Neural crest cell (in vitro differentiated cells): ENCODE data around the gene KRTAP1-5. TPM values are rescaled to one million over a fixed set of nuclear protein-coding genes. Genes with fewer than 3 reads are reported as not detected.

ENCODE experiments used
- DNase-seq: peaks from one replicate; pipeline ENCODE4 v3.0.0; 2021; ENCODE audit warnings: low read depth, mixed read lengths, low spot score
- H3K27ac Mint-ChIP-seq: one replicate; pipeline ENCODE4 v1.8.0; 2021; ENCODE audit warnings: mild to moderate bottlenecking, mixed read lengths; ENCODE audit not compliant: unreplicated experiment
- H3K27me3 Mint-ChIP-seq: 2 replicates; pipeline ENCODE4 v1.8.0; 2021; ENCODE audit warnings: low read depth, mild to moderate bottlenecking, mixed read lengths
- H3K36me3 Mint-ChIP-seq: 2 replicates; pipeline ENCODE4 v1.8.0; 2021; ENCODE audit warnings: low read depth, mild to moderate bottlenecking, mixed read lengths
- H3K4me1 Mint-ChIP-seq: 2 replicates; pipeline ENCODE4 v1.8.0; 2021; ENCODE audit warnings: mixed read lengths
- H3K4me3 Mint-ChIP-seq: one replicate; pipeline ENCODE4 v1.8.0; 2021; ENCODE audit warnings: mild to moderate bottlenecking, mixed read lengths
- H3K9me3 Mint-ChIP-seq: 2 replicates; pipeline ENCODE4 v1.8.0; 2021; ENCODE audit warnings: mixed read lengths
- total RNA-seq: library from RNA; stranded (reverse); gene quantifications from 2 replicates; pipeline ENCODE4 v1.2.1, GENCODE V29; 2021
- TF ChIP-seq, protein P1 (sequence below): fragments of 200-600 bp; sonication (generic); conservative IDR thresholded peaks from 2 replicates; pipeline ENCODE4 v1.5.0; 2021; ENCODE audit warnings: antibody characterized with exemption, mild to moderate bottlenecking

Gene KRTAP1-5
- total RNA-seq, 1 donor from 2014 or later = not detected

DNA sequence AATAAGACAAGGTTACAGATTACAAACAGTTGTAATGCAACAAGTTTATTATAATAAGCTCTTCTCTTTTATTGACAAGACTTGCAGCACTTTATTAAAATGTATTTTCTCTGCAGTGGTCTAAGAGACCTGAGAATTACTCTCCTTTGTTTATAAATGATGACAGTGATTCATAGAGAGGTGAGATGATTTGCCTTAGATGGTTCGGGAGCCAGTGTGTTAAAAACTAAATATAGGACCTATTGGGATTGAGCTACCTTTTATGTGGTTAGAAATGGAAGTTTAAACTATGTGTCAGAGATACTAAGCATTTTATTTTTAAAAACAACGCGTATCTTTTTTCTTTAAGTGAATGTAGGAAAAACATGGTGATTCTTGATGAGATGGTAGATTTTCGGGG is 30.2 kb downstream of the KRTAP1-5 start:
- H3K4me3 Mint-ChIP-seq = no peak overlapping the region
- peaks cover 15% of the 10 kb centered on the region for H3K27me3 Mint-ChIP-seq
- H3K9me3 Mint-ChIP-seq = no peaks in the 10 kb centered on the region
- H3K36me3 Mint-ChIP-seq = no peaks in the 10 kb centered on the region
- H3K27ac Mint-ChIP-seq = no peak overlapping the region
- TF ChIP-seq, protein P1, sequence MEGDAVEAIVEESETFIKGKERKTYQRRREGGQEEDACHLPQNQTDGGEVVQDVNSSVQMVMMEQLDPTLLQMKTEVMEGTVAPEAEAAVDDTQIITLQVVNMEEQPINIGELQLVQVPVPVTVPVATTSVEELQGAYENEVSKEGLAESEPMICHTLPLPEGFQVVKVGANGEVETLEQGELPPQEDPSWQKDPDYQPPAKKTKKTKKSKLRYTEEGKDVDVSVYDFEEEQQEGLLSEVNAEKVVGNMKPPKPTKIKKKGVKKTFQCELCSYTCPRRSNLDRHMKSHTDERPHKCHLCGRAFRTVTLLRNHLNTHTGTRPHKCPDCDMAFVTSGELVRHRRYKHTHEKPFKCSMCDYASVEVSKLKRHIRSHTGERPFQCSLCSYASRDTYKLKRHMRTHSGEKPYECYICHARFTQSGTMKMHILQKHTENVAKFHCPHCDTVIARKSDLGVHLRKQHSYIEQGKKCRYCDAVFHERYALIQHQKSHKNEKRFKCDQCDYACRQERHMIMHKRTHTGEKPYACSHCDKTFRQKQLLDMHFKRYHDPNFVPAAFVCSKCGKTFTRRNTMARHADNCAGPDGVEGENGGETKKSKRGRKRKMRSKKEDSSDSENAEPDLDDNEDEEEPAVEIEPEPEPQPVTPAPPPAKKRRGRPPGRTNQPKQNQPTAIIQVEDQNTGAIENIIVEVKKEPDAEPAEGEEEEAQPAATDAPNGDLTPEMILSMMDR = no peak
- H3K4me1 Mint-ChIP-seq = peaks cover 6% of the 10 kb centered on the region
- no peak for DNase-seq

DNA sequence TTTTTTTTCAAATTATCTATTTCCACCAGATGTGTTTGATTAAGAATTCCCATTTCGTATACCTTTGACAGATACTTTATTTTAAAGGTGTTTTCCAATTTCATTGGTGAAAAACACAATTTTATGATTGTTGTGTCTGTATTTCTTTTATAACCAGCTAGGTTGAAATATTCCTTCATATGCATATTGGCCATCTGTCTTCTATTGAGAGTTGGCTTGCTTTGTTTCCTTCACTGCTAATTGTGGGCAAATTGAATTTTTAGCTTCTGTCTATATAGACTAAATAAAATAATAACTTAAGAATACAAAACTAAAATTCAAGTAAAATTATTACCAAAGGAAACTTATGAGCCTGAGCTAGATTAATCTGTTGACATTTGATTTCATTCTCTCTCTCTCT is 31.9 kb downstream of the KRTAP1-5 start:
- H3K27me3 Mint-ChIP-seq = peaks cover 15% of the 10 kb centered on the region
- peaks cover 6% of the 10 kb centered on the region for H3K4me1 Mint-ChIP-seq
- TF ChIP-seq, protein P1 = no peak
- H3K27ac Mint-ChIP-seq = no peak overlapping the region
- no peaks in the 10 kb centered on the region for H3K36me3 Mint-ChIP-seq
- H3K4me3 Mint-ChIP-seq = no peak overlapping the region
- no peaks in the 10 kb centered on the region for H3K9me3 Mint-ChIP-seq
- no peak for DNase-seq

DNA sequence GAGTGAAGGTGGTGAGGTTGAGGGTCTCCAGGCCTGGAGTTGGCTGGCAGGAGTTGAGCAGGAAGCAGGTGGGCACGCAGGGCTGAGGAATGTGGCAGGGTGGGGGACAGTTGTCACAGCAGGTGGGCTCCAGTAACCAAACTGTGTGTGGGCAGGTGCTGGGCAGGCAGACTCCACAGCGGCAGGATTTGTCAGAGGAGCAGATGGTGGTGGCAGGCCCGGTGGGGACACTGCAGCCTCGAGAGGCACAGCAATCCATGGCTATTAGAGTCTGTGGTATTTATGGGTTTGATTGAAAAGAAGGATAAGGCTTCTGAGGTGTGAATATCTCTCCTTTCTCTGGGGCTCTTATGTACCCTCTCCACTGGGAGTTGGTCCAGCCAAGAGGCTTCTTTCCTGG is 33.2 kb downstream of the KRTAP1-5 start, which contains the start of gene KRTAP3-3:
Gene KRTAP3-3, minus strand, starts transcription at position 326 of the 400 bp plus-strand sequence. Its CDS starts 67 bp downstream, at position 259.
- no peak for DNase-seq
- H3K9me3 Mint-ChIP-seq = no peaks in the 10 kb centered on the region
- TF ChIP-seq, protein P1 = no peak
- H3K4me1 Mint-ChIP-seq = peaks cover 6% of the 10 kb centered on the region
- no peaks in the 10 kb centered on the region for H3K36me3 Mint-ChIP-seq
- no peak within 1 kb of the TSS for H3K27ac Mint-ChIP-seq
- H3K4me3 Mint-ChIP-seq = no peak within 1 kb of the TSS
- H3K27me3 Mint-ChIP-seq = peaks cover 12% of the 10 kb centered on the region

DNA sequence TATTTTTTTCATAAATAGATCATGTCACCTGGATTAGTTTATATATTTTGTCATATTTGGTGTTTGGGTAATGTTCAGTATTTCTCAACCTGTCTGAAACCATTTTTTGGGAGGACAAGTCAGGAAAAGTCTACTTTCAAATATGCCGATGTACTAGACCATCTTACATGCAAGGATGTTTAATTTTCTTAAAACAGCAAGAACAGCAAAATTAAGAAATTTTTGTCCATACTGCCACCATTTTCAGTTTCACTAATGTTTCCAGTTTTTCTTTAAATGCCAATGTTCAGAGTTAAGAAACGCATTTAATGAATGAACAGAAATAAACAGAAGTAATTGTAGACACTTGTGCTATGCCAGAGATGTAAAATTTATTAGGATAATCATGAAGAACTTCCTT is 33.9 kb downstream of the KRTAP1-5 start:
- Mint-ChIP-seq H3K27ac (no peak overlapping the region), H3K4me1 (peaks cover 6% of the 10 kb centered on the region), H3K36me3 (no peaks in the 10 kb centered on the region), H3K4me3 (no peak overlapping the region), H3K9me3 (no peaks in the 10 kb centered on the region), H3K27me3 (peaks cover 12% of the 10 kb centered on the region)
- no peak for DNase-seq
- TF ChIP-seq, protein P1 = no peak

DNA sequence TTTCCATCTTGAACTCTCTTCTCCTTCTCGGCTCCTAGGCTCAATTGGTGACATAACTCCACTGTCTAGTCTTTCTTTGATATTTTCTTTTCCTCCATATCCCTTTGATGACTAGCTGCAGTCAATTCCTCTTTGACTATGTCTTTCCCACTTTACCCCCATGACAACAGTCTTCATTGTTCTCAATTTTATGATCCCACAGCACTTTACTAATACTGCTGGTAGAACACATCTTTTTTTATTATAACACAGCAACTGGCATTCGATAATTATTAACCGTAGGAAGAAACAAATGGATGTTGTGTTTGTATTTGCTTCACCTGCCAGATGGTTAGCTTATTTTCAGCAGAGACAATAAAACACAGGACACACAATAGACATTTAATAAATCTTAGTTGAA is 34.3 kb downstream of the KRTAP1-5 start:
- Mint-ChIP-seq H3K9me3 (no peaks in the 10 kb centered on the region), H3K27ac (no peak overlapping the region), H3K27me3 (peaks cover 10% of the 10 kb centered on the region), H3K4me1 (peaks cover 6% of the 10 kb centered on the region), H3K4me3 (no peak overlapping the region), H3K36me3 (no peaks in the 10 kb centered on the region)
- TF ChIP-seq, protein P1 = no peak
- no peak for DNase-seq

DNA sequence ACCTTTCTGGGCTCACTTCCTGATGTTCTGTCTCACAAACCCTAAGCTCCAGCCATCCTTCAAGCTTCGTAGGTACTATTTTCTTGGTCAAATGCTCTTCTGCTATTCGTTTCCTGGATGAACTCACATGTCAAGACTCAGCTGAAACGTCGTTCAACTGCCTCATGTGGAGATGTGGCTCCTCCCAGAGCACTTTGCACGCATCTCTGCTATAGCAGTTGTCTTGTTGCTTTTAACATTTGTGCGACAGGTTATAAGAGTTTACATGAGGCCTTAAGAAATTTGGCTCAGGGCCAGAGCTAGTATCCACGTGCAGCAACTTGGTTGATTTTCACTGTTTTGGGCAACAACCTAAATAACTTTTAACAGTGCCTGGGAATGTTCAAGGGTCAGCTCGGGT is 40.1 kb downstream of the KRTAP1-5 start:
- Mint-ChIP-seq H3K36me3 (no peaks in the 10 kb centered on the region), H3K27me3 (peaks cover 8% of the 10 kb centered on the region), H3K27ac (no peak overlapping the region), H3K9me3 (no peaks in the 10 kb centered on the region), H3K4me3 (no peak overlapping the region), H3K4me1 (no peaks in the 10 kb centered on the region)
- TF ChIP-seq, protein P1 = no peak
- no peak for DNase-seq
